Astrocyte of the cerebellum (primary cell): ENCODE data around the gene RSPO4.

Source experiments
- DNase-seq: peaks from one replicate; pipeline ENCODE4 v3.0.0-alpha.2; 2011; ENCODE audit warnings: low read depth
- H3K4me3 ChIP-seq: 2 replicates; pipeline ENCODE4 v1.5.1; 2011; ENCODE audit warnings: mild to moderate bottlenecking, low read depth, low read length, moderate library complexity
- in situ Hi-C: cut with HindIII; loops from 2 replicates; pipeline ENCODE4 v1.10.0; 2017; ENCODE audit warnings: low sequenced_read_pairs
- TF ChIP-seq, protein P1 (sequence below): IDR thresholded peaks from 2 replicates; pipeline ENCODE4 v1.5.1; 2012; ENCODE audit warnings: low read length, low read depth, moderate library complexity, mild to moderate bottlenecking; ENCODE audit errors: missing control alignments

The RSPO4 gene

DNA sequence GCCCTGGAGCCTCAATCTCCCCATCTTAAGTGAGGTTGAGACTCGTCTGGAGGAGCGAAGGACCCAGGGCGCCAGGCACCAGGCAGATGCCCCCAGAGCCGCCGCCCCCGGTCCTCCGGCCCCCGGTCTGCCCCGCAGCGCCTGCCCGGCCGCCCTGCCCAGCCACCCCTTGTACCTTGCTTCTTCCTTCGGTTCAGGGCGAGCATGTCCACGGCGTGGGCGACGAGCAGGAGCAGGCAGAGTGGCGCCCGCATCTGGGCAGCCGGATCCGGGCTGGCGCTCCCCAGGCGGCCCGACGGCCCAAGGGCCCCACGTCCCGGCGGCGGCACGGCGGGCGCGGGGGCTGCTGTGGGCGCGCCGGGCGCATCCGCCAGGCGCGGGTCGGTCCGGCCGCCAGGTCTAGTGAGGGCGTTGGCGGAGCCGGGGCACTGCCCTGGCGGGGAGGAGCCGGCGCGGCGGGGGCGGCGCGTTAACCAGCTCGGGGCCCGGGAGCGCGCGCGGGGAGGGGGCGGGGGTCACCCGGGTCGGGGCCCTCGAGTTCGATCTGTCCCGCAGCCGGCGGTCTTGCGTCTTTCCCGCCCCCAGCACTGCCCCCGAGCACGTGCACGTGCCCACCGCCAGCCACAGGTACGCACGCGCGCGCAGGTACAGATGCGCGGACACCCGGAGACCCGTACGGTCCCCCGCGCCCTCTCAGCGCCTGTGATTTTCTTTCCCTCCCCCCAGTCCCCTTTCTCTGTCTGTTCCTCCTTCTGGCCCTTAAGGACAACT lies at the start of gene RSPO4:
RSPO4 (minus strand) TSS at position 401 of the 771 bp plus-strand sequence; CDS start at position 254, 147 bp downstream.
- DNase-seq, result no peak
- TF ChIP-seq, protein P1, sequence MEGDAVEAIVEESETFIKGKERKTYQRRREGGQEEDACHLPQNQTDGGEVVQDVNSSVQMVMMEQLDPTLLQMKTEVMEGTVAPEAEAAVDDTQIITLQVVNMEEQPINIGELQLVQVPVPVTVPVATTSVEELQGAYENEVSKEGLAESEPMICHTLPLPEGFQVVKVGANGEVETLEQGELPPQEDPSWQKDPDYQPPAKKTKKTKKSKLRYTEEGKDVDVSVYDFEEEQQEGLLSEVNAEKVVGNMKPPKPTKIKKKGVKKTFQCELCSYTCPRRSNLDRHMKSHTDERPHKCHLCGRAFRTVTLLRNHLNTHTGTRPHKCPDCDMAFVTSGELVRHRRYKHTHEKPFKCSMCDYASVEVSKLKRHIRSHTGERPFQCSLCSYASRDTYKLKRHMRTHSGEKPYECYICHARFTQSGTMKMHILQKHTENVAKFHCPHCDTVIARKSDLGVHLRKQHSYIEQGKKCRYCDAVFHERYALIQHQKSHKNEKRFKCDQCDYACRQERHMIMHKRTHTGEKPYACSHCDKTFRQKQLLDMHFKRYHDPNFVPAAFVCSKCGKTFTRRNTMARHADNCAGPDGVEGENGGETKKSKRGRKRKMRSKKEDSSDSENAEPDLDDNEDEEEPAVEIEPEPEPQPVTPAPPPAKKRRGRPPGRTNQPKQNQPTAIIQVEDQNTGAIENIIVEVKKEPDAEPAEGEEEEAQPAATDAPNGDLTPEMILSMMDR, result no peak
- H3K4me3 ChIP-seq, result no peak within 1 kb of the TSS
- in situ Hi-C loops, result no loop called here

DNA sequence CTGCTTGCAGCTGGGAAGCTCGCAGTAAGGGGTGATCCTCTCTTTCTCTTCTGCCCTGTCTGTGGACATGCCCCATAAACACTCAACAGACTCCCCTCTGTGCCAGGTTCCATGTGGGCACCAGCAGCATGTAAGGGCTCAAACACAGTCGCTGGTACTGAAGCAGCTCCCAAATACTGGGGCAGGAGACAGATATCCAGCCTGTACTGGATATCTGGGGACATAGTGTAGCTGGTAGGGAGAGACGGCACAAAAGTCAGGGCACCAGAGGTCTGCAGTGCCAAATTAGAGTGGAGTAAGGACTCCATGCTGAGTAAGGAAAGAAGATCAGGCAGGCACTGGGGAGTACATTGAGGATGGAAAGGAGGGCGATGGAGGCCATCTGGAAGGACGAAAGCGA lies 48.3 kb upstream of the RSPO4 start:
- no peak for DNase-seq
- TF ChIP-seq, protein P1, result no peak
- H3K4me3 ChIP-seq, result no peak overlapping the region
- in situ Hi-C loops, result no loop called here

- TF ChIP-seq, protein P1, result no peak
- in situ Hi-C loops, result loop anchor here (5.0 kb wide), 1 partner anchor 76 kb away; no protein-coding TSS in a partner anchor
- no peak for DNase-seq
- no peak overlapping the region for H3K4me3 ChIP-seq
Measured at GRCh38 chr20:1045860-1046418, 43.8 kb upstream of the RSPO4 start.

- no peak for DNase-seq
- H3K4me3 ChIP-seq, result no peak overlapping the region
- TF ChIP-seq, protein P1, result no peak
- in situ Hi-C loops, result no loop called here
Measured at GRCh38 chr20:1041845-1042390, 39.8 kb upstream of the RSPO4 start.

- in situ Hi-C loops, result no loop called here
- no peak overlapping the region for H3K4me3 ChIP-seq
- no peak for DNase-seq
- TF ChIP-seq, protein P1, result no peak
Measured at GRCh38 chr20:1038205-1038604, 36.1 kb upstream of the RSPO4 start.

DNA sequence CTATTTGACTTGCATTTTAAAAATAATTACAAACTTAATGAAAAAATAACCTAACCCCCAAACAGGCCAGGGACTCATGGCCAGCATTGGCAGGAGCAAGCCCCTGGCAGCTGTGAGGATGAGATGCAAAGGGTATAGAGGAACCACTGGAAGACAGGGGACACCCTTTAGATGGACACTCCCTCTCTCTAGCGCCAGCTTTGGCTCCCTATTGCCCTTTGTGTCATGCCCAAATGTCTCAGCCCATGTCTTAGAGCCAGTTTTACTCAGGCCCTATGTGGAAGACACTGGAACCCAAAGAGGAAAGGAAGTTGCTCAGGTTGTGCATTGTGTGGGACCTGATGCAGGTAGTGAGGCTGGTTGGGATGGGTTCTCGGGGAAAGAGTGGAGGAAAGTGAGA lies 34.9 kb upstream of the RSPO4 start:
- no peak for DNase-seq
- TF ChIP-seq, protein P1, result no peak
- in situ Hi-C loops, result no loop called here
- H3K4me3 ChIP-seq, result no peak overlapping the region
